Measurements from ENCODE around the gene SH3TC1.

The SH3TC1 gene

GRCh38 chr4:8200302-8200975 lies 1.3 kb downstream of the SH3TC1 start:
- no peak for DNase-seq (ENCODE audit: low spot score)

- DNase-seq (ENCODE audit: low spot score): no peak
Measured at GRCh38 chr4:8201321-8201781, 2.3 kb downstream of the SH3TC1 start.

DNA sequence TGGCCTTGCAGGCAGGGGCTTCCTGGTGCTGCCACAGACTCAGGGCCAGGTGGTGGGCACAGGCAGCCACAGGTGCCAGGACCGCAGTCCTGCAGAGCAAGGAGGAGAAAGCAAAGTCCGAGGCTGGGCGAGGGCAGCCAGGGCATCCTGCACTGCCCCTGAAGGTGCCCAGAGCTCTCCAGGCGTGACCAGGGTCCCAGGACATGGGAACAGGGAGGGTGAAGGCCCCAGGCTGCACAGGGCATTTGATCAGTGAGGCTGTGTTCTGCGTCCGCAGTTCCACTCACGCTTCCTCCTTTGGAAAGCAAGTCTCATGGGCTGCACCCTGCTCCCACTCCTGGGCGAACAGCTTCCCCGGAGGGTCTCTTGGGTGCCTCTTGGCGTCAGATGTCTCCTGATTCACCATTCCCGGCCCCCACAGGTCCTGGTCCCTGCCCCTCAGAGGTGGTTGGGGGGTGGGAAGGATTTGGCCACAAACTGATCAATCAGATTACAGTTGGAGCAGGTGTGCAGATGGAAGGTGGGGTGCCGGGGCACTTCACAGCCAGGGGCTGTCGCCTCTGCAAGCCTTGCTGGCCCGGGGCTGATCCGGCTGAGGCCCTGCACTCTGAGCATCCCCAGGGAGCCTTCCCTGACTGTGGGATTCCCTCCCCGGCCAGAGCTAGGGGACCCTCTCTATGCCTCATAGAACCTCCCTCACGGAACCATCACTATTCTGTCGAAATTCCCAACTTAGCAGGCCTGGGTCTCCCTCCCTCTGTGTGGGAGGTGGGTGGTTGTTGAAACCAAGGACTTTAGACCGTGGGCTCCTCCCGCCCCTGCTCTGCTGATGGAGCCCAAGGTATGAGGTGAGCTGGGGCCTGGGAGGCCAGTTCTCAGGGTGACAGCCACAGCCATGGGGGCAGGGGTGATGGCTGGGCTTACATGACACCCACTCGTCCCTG lies 3.3 kb downstream of the SH3TC1 start:
- no peak for DNase-seq (ENCODE audit: low spot score)

DNA sequence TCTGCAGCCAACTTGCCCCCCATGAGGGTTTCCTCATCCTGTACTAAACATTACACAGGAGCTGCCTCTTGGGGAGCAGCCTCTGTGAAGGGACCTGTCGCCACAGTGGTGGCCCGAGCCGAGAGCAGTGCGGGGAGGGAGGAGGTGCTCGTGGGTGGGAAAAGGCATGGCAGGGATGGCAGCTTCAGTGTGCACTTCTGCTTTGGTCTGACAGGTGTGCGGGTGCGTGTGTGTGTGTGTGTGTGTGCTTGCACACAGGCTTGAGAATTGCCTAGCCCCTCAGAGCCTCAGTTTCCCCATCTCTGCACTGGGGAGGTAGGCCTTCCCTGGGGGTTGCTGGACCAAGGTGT lies 3.9 kb downstream of the SH3TC1 start:
- DNase-seq (ENCODE audit: low spot score): no peak

DNA sequence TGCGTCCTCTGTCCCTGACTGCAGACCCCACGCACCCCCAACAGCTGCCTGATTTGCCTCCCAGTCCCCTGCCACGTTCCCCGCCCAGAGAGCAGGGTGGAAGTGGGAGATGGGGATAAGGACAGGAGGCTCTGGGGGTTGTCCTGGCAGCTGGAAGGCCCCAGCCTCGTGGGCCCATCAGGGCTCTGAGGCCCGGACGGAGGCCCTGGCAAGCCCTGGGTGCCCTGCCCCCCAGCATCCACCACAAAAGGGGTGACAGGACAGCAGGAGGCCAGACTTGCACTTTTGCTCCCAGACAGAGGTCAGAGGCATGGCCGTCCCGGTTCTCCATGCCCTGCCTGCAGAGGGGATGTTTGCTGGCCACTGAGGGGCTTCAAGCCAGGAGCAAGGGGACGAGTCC lies 4.7 kb downstream of the SH3TC1 start:
- DNase-seq (ENCODE audit: low spot score): no peak

- no peak for DNase-seq (ENCODE audit: low spot score)
Measured at GRCh38 chr4:8204576-8205227, 5.6 kb downstream of the SH3TC1 start.

- no peak for DNase-seq (ENCODE audit: low spot score)
Measured at GRCh38 chr4:8205241-8205707, 6.2 kb downstream of the SH3TC1 start.

DNA sequence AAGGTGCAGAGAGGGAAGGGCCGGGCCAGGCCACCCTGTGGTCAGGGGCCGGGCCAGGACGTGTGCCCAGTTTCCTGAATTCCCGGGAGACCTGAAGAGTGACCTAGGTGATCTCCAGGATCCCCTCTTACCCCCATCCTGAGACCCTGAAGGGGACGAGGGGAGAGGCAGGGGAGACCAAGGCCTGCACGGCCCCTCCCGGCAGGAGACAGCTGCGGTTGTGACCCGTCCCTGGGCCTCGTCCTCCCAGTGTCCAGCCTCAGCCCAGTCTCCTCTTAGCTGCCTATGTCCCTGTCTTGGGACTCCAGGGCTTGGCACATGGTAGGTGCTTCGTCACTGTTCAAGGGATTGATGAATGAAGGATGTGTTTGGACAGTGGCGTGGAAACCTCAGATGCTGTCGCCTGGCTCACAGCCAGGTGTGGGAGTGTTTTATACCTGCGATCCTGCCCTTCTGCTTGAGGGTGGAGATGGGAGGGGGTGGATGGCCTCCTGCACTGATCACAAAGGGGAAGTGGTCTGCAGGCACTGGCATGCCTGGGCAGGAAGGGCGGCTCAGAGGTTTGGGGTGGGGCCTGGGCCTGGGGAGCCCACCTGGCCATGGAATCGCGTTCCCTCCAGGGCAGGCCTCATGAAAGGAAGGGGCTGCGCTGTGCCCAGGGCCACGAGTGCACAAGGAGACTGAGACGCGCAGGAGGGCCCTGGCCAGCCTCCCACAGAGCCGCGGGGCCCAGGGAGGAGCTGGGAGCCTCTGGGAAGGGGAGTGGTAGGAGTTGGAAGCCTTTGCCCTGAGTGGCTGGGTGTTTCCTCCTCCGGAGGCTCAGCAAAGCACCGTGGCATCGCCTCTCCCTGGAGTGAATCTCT lies 6.9 kb downstream of the SH3TC1 start:
- DNase-seq (ENCODE audit: low spot score): no peak

DNA sequence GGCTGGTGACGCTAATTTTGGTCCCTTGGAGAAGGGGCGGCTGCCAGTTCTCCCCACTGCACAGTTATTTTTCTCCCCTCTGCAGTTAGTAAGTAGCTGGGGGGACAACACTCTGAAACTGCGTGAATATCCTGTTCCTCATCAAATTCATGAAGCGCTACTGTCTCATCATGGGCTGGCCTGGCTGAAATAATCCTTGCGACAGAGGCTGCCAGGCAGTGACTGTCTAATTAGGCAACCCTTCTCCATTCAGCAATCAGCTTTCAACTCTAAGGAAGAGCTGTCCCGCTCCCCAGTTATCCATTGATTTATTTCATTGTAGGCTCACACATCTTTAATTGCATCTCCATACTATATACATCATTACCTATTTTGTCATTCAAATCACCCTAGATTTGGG lies 8.2 kb downstream of the SH3TC1 start:
- DNase-seq (ENCODE audit: low spot score): no peak

GRCh38 chr4:8208565-8208964 lies 9.5 kb downstream of the SH3TC1 start:
- DNase-seq (ENCODE audit: low spot score): no peak

DNA sequence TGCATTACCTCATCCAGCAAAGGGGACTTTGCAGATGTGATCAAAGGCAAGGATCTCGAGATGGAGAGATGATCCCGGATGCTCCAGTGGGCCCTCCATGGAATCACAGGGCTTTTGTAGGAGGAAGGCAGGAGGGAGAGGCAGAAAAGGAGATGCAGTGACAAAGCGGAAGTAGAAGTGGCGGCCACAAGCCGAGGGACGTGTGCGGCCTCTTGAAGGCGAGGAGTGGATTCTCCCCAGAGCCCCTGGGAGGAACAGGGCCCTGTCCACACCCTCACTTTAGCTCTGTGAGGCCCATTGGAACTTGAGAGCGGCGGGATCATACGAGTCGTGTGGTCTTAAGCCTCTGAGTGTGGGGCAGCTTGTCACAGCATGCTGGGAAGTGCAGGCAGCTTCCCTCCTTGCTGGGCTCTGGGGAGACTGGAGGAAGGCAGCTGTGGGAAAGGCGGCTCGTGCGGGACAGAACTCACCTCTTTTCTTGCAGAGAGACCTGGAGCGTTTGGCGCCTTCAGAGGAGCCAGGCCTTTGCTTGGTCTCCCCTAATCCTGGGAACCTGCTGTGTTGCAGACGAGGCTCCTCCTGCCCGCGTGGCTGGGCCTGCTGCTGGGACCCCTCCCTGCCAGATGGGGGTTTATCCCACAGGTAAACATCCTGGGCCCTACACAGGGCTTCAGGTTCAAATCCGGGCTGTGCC lies 10.2 kb downstream of the SH3TC1 start:
- no peak for DNase-seq (ENCODE audit: low spot score)

DNA sequence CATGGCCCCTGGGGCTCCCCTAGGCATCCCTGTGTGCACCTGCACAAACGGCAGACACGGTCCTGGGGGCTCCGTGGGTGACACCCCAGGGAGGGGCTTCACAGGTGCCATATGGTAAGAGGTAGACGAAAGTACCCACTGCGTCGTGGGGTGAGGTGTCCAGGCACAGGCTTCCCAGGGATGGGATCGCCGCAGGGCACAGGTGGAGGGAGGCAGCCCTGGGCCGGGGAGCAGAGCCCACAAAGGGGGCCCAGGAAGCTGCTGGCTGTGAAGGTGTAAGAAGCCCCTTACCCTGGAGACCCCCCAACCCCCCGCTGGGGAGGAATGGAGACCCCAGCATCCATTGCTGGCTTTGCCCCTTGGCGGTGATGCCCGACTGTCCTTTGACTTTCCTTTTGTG lies 10.9 kb downstream of the SH3TC1 start:
- DNase-seq (ENCODE audit: low spot score): no peak

- DNase-seq (ENCODE audit: low spot score): no peak
Measured at GRCh38 chr4:8210616-8211015, 11.5 kb downstream of the SH3TC1 start.

DNA sequence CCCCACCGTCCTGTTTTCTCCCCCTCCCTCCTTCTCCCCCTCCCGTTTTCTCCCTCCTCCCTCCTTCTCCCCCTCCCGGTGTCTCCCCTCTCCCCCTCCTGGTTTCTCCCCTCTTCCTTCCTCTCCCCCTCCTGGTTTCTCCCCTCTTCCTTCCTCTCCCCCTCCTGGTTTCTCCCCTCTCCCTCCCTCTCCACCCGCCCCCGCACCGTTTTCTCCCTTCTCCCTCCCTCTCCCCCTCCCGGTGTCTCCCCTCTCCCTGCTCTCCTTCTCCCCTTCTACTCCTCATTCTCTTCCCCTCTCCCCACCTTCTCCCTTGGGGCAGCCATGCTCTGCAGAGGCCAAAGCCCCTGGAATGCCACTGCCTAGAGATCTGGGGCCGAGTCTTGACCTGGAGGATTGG lies 12.2 kb downstream of the SH3TC1 start:
- DNase-seq (ENCODE audit: low spot score): no peak

DNA sequence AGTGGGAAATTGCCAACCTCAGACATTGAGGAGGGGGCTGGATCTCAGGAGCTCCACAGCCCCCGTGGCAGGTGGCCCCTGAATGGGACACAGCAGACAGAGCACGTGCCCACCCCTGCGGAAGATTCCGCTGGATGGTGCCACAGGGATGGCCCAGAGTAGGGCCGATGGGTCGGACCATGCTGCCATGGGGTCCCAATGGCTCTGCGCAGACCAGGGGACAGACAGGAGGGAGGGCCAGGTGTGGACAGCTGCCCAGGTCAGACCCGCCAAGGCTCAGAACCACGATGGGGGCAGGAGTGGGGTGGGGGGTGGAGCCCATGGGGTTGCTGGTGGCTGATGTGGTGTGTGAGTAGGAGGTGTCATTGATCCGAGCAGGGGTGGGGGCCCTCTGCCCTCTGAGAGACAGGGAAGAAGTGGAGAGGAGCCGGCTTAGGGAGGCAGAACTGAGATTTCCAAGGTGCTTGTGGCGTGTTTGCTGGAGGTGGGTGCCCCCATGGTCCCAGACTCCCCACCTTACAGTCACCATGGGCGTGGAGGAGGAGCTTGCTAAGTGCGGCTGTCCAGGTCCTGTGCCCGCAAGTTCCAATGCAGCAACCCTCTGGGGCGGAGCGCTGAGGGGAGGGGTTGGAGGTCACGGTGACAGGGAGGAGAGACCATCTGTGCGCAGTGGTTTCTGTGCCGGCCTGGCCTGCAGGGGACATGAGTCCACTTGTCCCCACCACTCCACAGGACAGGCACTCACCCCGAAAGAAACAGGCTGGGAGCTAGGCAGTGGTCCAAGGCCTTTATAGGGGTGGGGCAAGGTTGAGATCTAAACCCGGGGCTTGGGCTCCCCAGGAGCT lies 12.9 kb downstream of the SH3TC1 start:
- no peak for DNase-seq (ENCODE audit: low spot score)

GRCh38 chr4:8212622-8213021 lies 13.5 kb downstream of the SH3TC1 start:
- no peak for DNase-seq (ENCODE audit: low spot score)

DNA sequence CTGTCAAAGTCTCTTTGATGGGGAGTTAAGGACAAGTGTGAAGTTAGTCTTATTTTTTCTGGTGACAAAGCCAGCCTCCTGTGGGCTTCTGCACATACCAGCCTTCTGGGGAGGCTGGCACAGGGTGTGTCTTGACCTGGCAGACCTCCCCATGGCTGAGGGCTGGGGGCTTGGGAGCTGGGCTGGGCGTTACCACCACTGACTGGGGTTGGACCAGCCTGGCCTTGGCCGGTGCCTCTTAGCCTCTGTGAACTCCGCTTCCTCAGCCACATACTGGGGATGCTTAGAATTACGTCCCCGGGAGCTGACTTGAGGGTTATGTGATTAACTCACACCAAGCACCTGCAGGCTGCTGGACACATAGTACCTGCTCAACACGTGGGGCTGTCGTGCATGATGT lies 14.0 kb downstream of the SH3TC1 start:
- DNase-seq (ENCODE audit: low spot score): no peak

GRCh38 chr4:8214136-8214535 lies 15.0 kb downstream of the SH3TC1 start:
- DNase-seq (ENCODE audit: low spot score): no peak

DNA sequence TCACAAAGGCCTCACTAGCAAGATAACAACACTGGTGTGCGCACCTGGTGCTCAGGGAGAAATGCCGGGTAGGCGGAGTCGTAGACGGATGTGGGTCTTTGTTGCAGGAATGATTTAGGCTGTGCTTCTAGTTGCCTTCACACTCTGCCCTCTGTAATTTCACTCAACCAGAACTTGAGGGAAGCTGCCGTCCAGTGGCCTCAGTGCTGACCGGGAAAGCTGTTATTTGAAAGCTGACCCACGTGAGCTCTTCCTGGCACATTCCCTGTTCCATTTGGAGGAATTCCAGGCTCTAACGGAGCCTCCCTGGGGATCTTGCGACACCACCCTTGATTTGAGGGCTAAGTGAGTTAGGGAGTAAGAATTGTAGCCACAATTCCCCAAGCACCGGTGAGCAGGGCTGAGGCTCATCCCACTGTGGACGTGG lies 15.9 kb downstream of the SH3TC1 start:
- DNase-seq (ENCODE audit: low spot score): no peak
